GM21723 (cell line): ENCODE measurements around the gene SEMA6B.

ENCODE experiments used
- ATAC-seq: cut with Tn5 transposase; IDR thresholded peaks from one replicate; pipeline ENCODE4 v1.9.1; 2021; ENCODE audit warnings: mild to moderate bottlenecking, moderate library complexity; ENCODE audit not compliant: unreplicated experiment

SEMA6B gene

GRCh38 chr19:4498694-4499093 is 60.8 kb downstream of the SEMA6B start:
- ATAC-seq = no peak

GRCh38 chr19:4497770-4498389 is 61.6 kb downstream of the SEMA6B start:
- ATAC-seq = no peak

- no peak for ATAC-seq
Observed at GRCh38 chr19:4496304-4496703, 63.2 kb downstream of the SEMA6B start.

GRCh38 chr19:4495471-4495870 is 64.0 kb downstream of the SEMA6B start:
- no peak for ATAC-seq

- no peak for ATAC-seq
Observed at GRCh38 chr19:4494691-4495064, 64.8 kb downstream of the SEMA6B start.

GRCh38 chr19:4493929-4494690 is 65.4 kb downstream of the SEMA6B start:
- no peak for ATAC-seq

GRCh38 chr19:4493104-4493928 is 66.2 kb downstream of the SEMA6B start:
- ATAC-seq = no peak
